ENCODE measurements around the gene INHA.
A peak's percentile ranks its signal among the peaks of the same experiment; 100 is the strongest.

The INHA gene

GRCh38 chr2:219571311-219572236 lies 536 bp upstream of the INHA start, which contains the start of gene OBSL1:
TSS of gene OBSL1 (minus strand) at chr2:219571539. CDS start at chr2:219571232, 307 bp downstream.
- peaks cover 20% of the 10 kb centered on the region for H3K36me3 Mint-ChIP-seq (ENCODE audit: low read depth)
- H3K4me3 Mint-ChIP-seq: peak within 1 kb of the TSS; percentile 72 to 84 (median 82)
- H3K27ac Mint-ChIP-seq: peak within 1 kb of the TSS; percentile 71 to 94 (median 92)
- H3K9me3 Mint-ChIP-seq: no peaks in the 10 kb centered on the region
- TF ChIP-seq, protein P1, sequence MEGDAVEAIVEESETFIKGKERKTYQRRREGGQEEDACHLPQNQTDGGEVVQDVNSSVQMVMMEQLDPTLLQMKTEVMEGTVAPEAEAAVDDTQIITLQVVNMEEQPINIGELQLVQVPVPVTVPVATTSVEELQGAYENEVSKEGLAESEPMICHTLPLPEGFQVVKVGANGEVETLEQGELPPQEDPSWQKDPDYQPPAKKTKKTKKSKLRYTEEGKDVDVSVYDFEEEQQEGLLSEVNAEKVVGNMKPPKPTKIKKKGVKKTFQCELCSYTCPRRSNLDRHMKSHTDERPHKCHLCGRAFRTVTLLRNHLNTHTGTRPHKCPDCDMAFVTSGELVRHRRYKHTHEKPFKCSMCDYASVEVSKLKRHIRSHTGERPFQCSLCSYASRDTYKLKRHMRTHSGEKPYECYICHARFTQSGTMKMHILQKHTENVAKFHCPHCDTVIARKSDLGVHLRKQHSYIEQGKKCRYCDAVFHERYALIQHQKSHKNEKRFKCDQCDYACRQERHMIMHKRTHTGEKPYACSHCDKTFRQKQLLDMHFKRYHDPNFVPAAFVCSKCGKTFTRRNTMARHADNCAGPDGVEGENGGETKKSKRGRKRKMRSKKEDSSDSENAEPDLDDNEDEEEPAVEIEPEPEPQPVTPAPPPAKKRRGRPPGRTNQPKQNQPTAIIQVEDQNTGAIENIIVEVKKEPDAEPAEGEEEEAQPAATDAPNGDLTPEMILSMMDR (IDR thresholded peaks at IDR 0.05; ENCODE audit: unreplicated experiment in 3 of 3): no peak
- peaks cover 7% of the 10 kb centered on the region for H3K27me3 Mint-ChIP-seq (ENCODE audit: low read depth)
- H3K4me1 Mint-ChIP-seq: peaks cover 49% of the 10 kb centered on the region

DNA sequence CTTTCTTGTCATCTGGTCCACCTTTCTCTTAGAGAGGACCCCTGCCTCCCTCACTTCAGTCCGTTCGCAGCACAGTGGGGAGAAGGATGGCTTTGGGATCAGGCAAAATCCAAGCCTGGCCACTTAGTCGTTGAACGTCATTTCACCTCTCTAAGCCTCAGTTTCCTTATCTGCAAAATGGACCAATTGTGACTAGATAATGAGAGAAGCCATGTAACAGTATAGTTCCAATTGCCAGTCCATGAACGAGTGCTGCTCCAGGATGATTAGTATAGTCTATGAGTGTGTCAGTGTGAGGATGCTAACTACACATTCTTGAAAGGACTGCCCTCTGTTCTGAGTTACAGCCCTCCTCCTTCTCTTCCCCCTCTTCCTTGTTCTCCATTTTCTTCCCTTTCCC lies 1.1 kb downstream of the INHA start:
- Mint-ChIP-seq H3K36me3 (ENCODE audit: low read depth) (peaks cover 11% of the 10 kb centered on the region), H3K4me3 (peak overlapping the region; percentile 42 to 74 (median 71)), H3K4me1 (peaks cover 51% of the 10 kb centered on the region), H3K27me3 (ENCODE audit: low read depth) (peaks cover 7% of the 10 kb centered on the region), H3K9me3 (no peaks in the 10 kb centered on the region), H3K27ac (peak overlapping the region; percentile 54 to 85 (median 63))
- TF ChIP-seq, protein P1 (IDR thresholded peaks at IDR 0.05; ENCODE audit: unreplicated experiment in 3 of 3): no peak

DNA sequence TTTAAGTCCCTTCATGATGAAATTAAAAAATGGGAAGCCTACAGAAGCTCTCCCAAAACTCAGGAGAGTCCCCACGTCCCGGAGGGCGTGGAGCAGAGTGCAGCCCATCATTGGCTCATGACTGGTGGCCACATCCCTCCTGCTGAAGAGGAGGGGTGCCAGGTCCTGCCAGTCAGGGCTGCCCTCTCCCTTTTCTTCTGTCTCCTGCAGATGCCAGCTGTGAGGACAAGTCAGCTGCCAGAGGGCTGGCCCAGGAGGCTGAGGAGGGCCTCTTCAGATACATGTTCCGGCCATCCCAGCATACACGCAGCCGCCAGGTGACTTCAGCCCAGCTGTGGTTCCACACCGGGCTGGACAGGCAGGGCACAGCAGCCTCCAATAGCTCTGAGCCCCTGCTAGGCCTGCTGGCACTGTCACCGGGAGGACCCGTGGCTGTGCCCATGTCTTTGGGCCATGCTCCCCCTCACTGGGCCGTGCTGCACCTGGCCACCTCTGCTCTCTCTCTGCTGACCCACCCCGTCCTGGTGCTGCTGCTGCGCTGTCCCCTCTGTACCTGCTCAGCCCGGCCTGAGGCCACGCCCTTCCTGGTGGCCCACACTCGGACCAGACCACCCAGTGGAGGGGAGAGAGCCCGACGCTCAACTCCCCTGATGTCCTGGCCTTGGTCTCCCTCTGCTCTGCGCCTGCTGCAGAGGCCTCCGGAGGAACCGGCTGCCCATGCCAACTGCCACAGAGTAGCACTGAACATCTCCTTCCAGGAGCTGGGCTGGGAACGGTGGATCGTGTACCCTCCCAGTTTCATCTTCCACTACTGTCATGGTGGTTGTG lies 2.6 kb downstream of the INHA start:
- Mint-ChIP-seq H3K27ac (peak overlapping the region in 1 of 3 experiments; percentile 63), H3K9me3 (no peaks in the 10 kb centered on the region), H3K36me3 (ENCODE audit: low read depth) (peaks cover 3% of the 10 kb centered on the region), H3K4me1 (peaks cover 51% of the 10 kb centered on the region), H3K4me3 (peak overlapping the region in 1 of 3 experiments; percentile 43), H3K27me3 (ENCODE audit: low read depth) (peaks cover 7% of the 10 kb centered on the region)
- TF ChIP-seq, protein P1 (IDR thresholded peaks at IDR 0.05; ENCODE audit: unreplicated experiment in 3 of 3): no peak

- H3K4me3 Mint-ChIP-seq: peak overlapping the region in 1 of 3 experiments; percentile 29
- TF ChIP-seq, protein P1 (IDR thresholded peaks at IDR 0.05; ENCODE audit: unreplicated experiment in 3 of 3): no peak
- no peaks in the 10 kb centered on the region for H3K36me3 Mint-ChIP-seq (ENCODE audit: low read depth)
Observed at GRCh38 chr2:219575566-219576504, 3.7 kb downstream of the INHA start.

More at GRCh38 chr2:219575566-219576504, 3.7 kb downstream of the INHA start:
- Mint-ChIP-seq H3K4me1 (peaks cover 48% of the 10 kb centered on the region), H3K27ac (peak overlapping the region; percentile 63 to 95 (median 64)), H3K27me3 (ENCODE audit: low read depth) (peaks cover 7% of the 10 kb centered on the region), H3K9me3 (no peaks in the 10 kb centered on the region)

All from nephron (organoid).